HepG2 (cell line): ENCODE data around the gene GDE1. TPM values are rescaled to one million over a fixed set of nuclear protein-coding genes. Genes with fewer than 3 reads are reported as not detected.

ENCODE experiments used
- polyA plus RNA-seq, 8 experiments: library from polyadenylated mRNA; depleted of rRNA in 3 of 8; stranded (reverse) in 7 of 8; unstranded in 1 of 8; fragments of >200 nt; fragmentation: Illumina TruSeq in 4 of 8; extraction: Trizol in 4 of 8; gene quantifications; 2 replicates each; pipeline versions ENCODE4 v1.2.1 to v1.2.3, GENCODE V29; 2011 to 2016; ENCODE audit warnings: low read depth in 4 of 8, missing spikeins in 1 of 8, mixed read lengths in 1 of 8; ENCODE audit not compliant: insufficient read depth in 1 of 8
- total RNA-seq, 5 experiments: library from RNA; depleted of rRNA; stranded (reverse); fragments of >200 nt; fragmentation: Illumina TruSeq; extraction: Trizol; gene quantifications; 2 replicates each; pipeline ENCODE4 v1.2.3, GENCODE V29; 2016; ENCODE audit warnings: low read depth in 1 of 5

The GDE1 gene
- total and polyA plus RNA-seq, 2 of the 13 experiments (the other 11 are each of a cell fraction or from before 2014, with no cell fraction given), result 35.9 to 59.0 TPM

Other genes with a start within 250 kb of the GDE1 start
- gene CLEC19A, start 236.4 kb downstream of the GDE1 start, total RNA-seq (2016; rRNA removed; fragmentation: Illumina TruSeq; extraction: Trizol), result not detected in 2 replicates
- gene CLEC19A, start 236.4 kb downstream of the GDE1 start, polyA plus RNA-seq (2011; rRNA removed), result not detected in 2 replicates
- gene TMC5, start 104.2 kb downstream of the GDE1 start, total RNA-seq (2016; rRNA removed; fragmentation: Illumina TruSeq; extraction: Trizol), result 0.09 and 0.34 TPM in 2 replicates
- gene TMC5, start 104.2 kb downstream of the GDE1 start, polyA plus RNA-seq (2011; rRNA removed), result 0.41 and 0.63 TPM in 2 replicates
- gene CCP110, start 1.8 kb upstream of the GDE1 start, total RNA-seq (2016; rRNA removed; fragmentation: Illumina TruSeq; extraction: Trizol), result 11.1 and 19.9 TPM in 2 replicates
- 8.6 and 10.0 TPM in 2 replicates for gene CCP110, start 1.8 kb upstream of the GDE1 start, polyA plus RNA-seq (2011; rRNA removed)
- gene VPS35L, start 33.6 kb upstream of the GDE1 start, total RNA-seq (2016; rRNA removed; fragmentation: Illumina TruSeq; extraction: Trizol), result 0.97 and 1.4 TPM in 2 replicates
- 1.6 and 1.9 TPM in 2 replicates for gene VPS35L, start 33.6 kb upstream of the GDE1 start, polyA plus RNA-seq (2011; rRNA removed)
- gene KNOP1, start 196.1 kb upstream of the GDE1 start, total RNA-seq (2016; rRNA removed; fragmentation: Illumina TruSeq; extraction: Trizol), result 57.5 and 80.3 TPM in 2 replicates
- 20.6 and 21.2 TPM in 2 replicates for gene KNOP1, start 196.1 kb upstream of the GDE1 start, polyA plus RNA-seq (2011; rRNA removed)
- gene IQCK, start 196.2 kb upstream of the GDE1 start, total RNA-seq (2016; rRNA removed; fragmentation: Illumina TruSeq; extraction: Trizol), result 7.3 and 11.9 TPM in 2 replicates
- gene IQCK, start 196.2 kb upstream of the GDE1 start, polyA plus RNA-seq (2011; rRNA removed), result 3.0 and 5.1 TPM in 2 replicates